OCI-LY7 (cell line): ENCODE measurements around the gene SLC44A3.

Experiments
- EZH2phosphoT487 ChIP-seq: fragments of 200-600 bp; sonication (generic); IDR thresholded peaks from 2 replicates; pipeline ENCODE4 v1.6.1; 2018; ENCODE audit warnings: low read depth, borderline replicate concordance, mild to moderate bottlenecking, mixed run types, antibody characterized with exemption, low read length, moderate library complexity, mixed read lengths
- TF ChIP-seq, protein P1 (sequence below): fragments of 200-600 bp; sonication (generic); conservative IDR thresholded peaks from 2 replicates; pipeline ENCODE4 v1.5.1; 2014; ENCODE audit warnings: mild to moderate bottlenecking, antibody characterized with exemption, low read length, moderate library complexity, mixed read lengths

DNA sequence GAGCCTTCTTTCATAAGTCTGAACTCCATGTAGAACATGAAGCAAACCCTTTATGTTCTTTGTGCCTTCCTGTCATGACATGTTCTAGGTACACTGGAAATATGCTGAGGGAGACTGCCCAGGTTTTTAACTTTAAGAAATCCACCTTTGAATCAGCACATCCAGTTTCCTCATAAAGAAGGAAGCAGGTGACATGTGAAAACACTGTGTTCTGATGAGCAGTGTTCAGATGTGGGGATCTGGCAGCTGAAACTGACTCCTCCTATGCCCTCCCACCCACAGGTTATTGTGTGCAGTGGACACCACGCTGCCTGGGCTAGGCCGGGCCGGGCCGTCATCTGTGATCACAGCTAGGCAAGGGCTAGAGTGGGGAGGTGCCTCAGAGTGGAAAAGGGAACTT, 55.6 kb downstream of the SLC44A3 start:
- TF ChIP-seq, protein P1, sequence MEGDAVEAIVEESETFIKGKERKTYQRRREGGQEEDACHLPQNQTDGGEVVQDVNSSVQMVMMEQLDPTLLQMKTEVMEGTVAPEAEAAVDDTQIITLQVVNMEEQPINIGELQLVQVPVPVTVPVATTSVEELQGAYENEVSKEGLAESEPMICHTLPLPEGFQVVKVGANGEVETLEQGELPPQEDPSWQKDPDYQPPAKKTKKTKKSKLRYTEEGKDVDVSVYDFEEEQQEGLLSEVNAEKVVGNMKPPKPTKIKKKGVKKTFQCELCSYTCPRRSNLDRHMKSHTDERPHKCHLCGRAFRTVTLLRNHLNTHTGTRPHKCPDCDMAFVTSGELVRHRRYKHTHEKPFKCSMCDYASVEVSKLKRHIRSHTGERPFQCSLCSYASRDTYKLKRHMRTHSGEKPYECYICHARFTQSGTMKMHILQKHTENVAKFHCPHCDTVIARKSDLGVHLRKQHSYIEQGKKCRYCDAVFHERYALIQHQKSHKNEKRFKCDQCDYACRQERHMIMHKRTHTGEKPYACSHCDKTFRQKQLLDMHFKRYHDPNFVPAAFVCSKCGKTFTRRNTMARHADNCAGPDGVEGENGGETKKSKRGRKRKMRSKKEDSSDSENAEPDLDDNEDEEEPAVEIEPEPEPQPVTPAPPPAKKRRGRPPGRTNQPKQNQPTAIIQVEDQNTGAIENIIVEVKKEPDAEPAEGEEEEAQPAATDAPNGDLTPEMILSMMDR, result no peak
- TF ChIP-seq EZH2phosphoT487, result no peak
